Stimulated activated CD4-positive, alpha-beta T cell treated with anti-CD3 and anti-CD28 coated beads, Interleukin-2, amount 100 ng/mL, for 4 hours (primary cell): ENCODE data around the gene KPNA3.

ENCODE experiments used
- DNase-seq: peaks from one replicate; pipeline ENCODE4 v3.0.0-alpha.2; 2020; ENCODE audit warnings: low read depth

Gene KPNA3

GRCh38 chr13:49676581-49677298, 115.7 kb downstream of the KPNA3 start:
- no peak for DNase-seq

GRCh38 chr13:49670828-49671227, 121.7 kb downstream of the KPNA3 start:
- no peak for DNase-seq

DNA sequence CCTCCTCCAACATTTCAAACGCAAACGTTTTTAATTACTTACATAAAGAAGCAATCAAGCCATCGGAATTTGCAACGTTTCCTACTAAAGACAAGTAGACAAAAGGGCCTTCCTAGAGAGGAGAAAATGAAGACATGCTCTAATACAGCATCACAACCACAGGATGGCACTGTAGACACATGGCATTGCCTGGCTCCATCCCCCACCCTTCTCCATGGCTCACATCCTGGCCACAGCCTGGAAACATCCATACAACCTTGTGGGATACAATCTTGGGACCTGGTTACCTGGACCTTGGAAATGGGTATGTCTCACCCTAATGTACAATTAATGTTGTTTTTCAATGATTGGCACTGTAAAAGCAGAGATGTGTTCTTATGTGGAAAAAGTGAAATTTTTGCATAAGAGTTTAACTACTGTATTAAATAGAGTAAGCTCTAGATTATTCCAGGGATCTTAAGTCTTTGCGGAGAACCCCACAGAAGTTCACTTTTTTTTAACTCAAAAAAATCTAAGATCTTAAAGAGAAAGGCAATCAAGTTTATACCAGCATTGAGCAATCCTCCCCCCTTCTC, 122.7 kb downstream of the KPNA3 start:
- peak; percentile 5 for DNase-seq

GRCh38 chr13:49667773-49668172, 124.7 kb downstream of the KPNA3 start:
- no peak for DNase-seq

GRCh38 chr13:49664606-49665005, 127.9 kb downstream of the KPNA3 start:
- no peak for DNase-seq

DNA sequence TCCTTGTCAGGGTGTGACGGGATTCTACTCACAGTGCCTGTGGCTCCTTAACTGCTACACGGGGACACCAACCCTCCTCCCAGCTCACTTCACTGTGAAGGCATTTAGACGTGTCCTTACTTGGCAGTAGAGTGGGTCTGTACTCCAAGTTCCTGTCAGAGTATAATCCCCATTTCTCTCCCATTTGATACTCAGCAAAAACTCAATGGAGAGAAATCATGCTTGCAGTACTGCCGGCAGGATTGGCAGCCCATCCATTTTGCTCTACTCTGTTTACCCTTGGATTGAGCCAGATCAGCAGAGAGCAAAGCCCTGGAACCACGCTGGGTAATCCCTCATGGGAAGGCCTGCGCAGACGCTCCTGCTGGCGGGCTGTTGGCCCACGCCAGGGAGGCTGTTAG, 135.2 kb downstream of the KPNA3 start:
- no peak for DNase-seq

GRCh38 chr13:49655906-49656305, 136.6 kb downstream of the KPNA3 start:
- no peak for DNase-seq

DNA sequence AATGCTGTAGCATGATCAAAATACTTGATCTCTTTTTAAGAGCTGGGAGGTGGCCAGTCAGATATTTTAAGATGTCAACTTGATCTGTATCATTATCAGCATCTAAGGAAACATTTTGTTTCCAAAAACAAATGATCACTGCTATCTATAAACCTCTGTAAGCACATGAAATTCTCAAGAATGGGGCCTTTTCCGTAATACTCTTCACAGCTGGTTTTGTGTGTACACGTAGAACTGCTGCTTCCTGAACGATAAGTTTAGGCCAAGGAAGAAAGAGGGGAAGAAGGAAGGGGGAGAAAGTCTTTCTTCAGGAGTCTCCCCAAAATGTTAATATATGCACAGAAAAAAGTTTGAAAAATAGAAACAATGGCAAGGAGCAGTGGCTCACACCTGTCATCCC, 138.5 kb downstream of the KPNA3 start:
- DNase-seq = no peak

- no peak for DNase-seq
Observed at GRCh38 chr13:49653478-49653877, 139.0 kb downstream of the KPNA3 start.

DNA sequence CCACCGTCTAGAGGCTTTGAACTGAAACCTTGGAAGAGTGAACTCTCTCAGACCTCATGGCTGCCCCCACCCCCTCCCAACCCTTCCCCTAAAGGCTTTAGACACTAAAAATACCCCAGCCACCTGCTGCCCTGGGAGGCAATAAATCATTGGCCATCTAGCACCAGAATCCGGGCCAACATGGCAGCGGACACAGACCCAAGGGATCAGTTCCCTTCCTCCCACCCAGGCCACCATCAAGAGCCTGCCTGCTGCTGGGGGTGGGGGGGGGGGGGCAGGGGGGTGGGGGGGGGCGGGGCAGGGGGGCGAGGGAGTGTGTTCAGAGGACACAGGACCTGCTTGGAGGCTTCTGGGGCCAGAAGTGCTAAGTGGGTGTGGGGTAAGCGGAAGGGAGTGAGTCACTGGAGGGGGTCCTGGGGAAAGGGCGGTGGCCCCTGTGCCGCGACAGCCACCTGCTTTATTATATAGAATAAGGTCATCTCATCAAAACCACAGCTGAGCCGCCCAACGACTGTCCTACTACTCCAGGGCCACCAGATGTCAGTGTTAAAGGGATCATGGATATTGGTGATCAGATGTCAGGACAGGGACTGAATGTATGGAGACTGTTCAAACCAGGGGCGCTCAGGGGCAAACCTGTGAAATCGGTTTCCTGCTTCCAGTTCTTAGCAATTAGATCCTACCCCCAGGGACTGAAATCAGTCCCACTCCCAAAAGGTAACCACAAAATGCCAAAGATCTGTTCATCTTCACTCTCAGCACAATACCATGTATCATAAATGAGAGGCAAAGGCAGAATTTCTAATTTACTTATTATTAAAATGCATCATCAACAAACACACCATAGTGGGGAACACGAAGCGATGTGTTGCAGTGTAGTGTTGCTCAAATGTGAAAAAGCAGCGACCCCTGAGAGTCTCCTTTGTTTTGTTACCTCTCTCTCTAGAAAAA, 139.9 kb downstream of the KPNA3 start:
- DNase-seq = no peak

DNA sequence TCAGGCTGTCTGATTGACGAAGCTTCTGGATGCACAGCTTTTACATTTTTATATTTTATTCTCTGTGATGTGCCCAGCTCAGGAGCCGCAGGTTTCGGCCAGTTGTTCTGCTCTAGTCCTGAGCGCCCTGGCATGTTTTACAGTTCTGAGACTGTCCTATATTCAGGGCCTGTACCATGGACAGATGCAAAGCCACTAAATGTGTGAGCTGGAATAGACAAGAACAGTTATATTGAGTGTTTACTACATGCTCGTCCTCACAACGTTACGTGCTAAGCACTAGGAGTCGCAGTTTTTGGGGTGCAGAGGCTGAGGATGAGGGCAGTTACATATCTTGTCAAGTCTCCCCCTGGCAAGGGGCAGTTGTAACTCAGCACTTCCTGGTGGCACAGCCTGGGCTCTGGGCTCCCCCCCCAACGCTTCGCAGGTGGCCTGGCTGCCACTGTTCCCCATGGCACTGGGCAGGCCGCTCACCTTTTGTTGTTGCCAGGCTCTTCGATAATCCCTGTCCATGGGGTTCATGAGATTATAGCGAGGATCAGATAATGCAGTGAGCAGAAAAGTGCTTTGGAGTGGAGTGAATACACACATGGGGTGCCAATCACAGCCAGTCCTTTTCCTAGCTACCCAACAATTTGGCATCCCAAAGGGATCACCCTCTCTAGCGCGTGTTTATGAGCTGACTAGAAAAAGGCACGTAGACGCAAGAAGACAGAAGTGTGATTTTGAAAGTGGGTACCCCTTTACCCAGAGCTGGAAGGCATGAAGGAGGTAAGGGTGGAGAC, 140.7 kb downstream of the KPNA3 start:
- no peak for DNase-seq

GRCh38 chr13:49649963-49650312, 142.5 kb downstream of the KPNA3 start:
- no peak for DNase-seq
